ENCODE measurements around the gene MAN2B1. TPM values are rescaled to one million over a fixed set of nuclear protein-coding genes. Genes with fewer than 3 reads are reported as not detected.
A peak's percentile ranks its signal among the peaks of the same experiment; 100 is the strongest.
"Not testable (repeated sequence)": the region's sequence is repeated elsewhere in the genome, so short reads cannot be mapped to it uniquely, and the experiment has no call there.

The MAN2B1 gene
- total RNA-seq (2014; rRNA removed; shearing (Covaris generic)), result 21.5 and 27.7 TPM in 2 replicates
- 149 and 182 TPM in 2 replicates for polyA plus RNA-seq (2014; cell fraction: nucleus; rRNA removed)

GRCh38 chr19:12666265-12667048 lies at the start of gene MAN2B1, which contains the start of gene WDR83:
Gene MAN2B1 (minus strand): TSS chr19:12666742. CDS start chr19:12666701, 41 bp downstream.
Gene WDR83 (plus strand): TSS chr19:12666807. CDS start chr19:12669791, 2,984 bp downstream.
- peak; percentile 43 for DNase-seq (ENCODE audit: extremely low read depth, low read depth)

GRCh38 chr19:12715929-12716328 lies 49.4 kb upstream of the MAN2B1 start:
- no peak for DNase-seq (ENCODE audit: extremely low read depth, low read depth)

GRCh38 chr19:12715102-12715501 lies 48.6 kb upstream of the MAN2B1 start:
- DNase-seq (ENCODE audit: extremely low read depth, low read depth), result no peak

GRCh38 chr19:12713304-12713703 lies 46.8 kb upstream of the MAN2B1 start:
- DNase-seq (ENCODE audit: extremely low read depth, low read depth), result not testable (repeated sequence)

GRCh38 chr19:12712077-12712476 lies 45.5 kb upstream of the MAN2B1 start:
- not testable (repeated sequence) for DNase-seq (ENCODE audit: extremely low read depth, low read depth)

GRCh38 chr19:12711187-12711586 lies 44.6 kb upstream of the MAN2B1 start:
- DNase-seq (ENCODE audit: extremely low read depth, low read depth), result no peak

GRCh38 chr19:12708641-12709040 lies 42.1 kb upstream of the MAN2B1 start:
- DNase-seq (ENCODE audit: extremely low read depth, low read depth), result no peak

GRCh38 chr19:12706332-12706718 lies 39.8 kb upstream of the MAN2B1 start:
- DNase-seq (ENCODE audit: extremely low read depth, low read depth), result no peak

- no peak for DNase-seq (ENCODE audit: extremely low read depth, low read depth)
Measured at GRCh38 chr19:12705654-12706331, 39.3 kb upstream of the MAN2B1 start.

GRCh38 chr19:12705169-12705568 lies 38.6 kb upstream of the MAN2B1 start:
- no peak for DNase-seq (ENCODE audit: extremely low read depth, low read depth)

GRCh38 chr19:12703046-12703445 lies 36.5 kb upstream of the MAN2B1 start:
- no peak for DNase-seq (ENCODE audit: extremely low read depth, low read depth)

GRCh38 chr19:12701596-12702282 lies 35.2 kb upstream of the MAN2B1 start:
- DNase-seq (ENCODE audit: extremely low read depth, low read depth), result no peak

- no peak for DNase-seq (ENCODE audit: extremely low read depth, low read depth)
Measured at GRCh38 chr19:12698138-12698537, 31.6 kb upstream of the MAN2B1 start.

GRCh38 chr19:12697425-12697824 lies 30.9 kb upstream of the MAN2B1 start:
- DNase-seq (ENCODE audit: extremely low read depth, low read depth), result not testable (repeated sequence)

GRCh38 chr19:12696366-12697335 lies 30.1 kb upstream of the MAN2B1 start, which contains the start of gene FBXW9:
Gene FBXW9 (minus strand): TSS chr19:12696631. CDS start chr19:12696581, 50 bp downstream.
- peak; percentile 86 for DNase-seq (ENCODE audit: extremely low read depth, low read depth)

GRCh38 chr19:12695997-12696365 lies 29.4 kb upstream of the MAN2B1 start:
- DNase-seq (ENCODE audit: extremely low read depth, low read depth), result no peak

- no peak for DNase-seq (ENCODE audit: extremely low read depth, low read depth)
Measured at GRCh38 chr19:12695514-12695913, 29.0 kb upstream of the MAN2B1 start.

GRCh38 chr19:12695096-12695495 lies 28.6 kb upstream of the MAN2B1 start:
- no peak for DNase-seq (ENCODE audit: extremely low read depth, low read depth)

- no peak for DNase-seq (ENCODE audit: extremely low read depth, low read depth)
Measured at GRCh38 chr19:12694641-12695040, 28.1 kb upstream of the MAN2B1 start.

- DNase-seq (ENCODE audit: extremely low read depth, low read depth), result no peak
Measured at GRCh38 chr19:12692960-12693359, 26.4 kb upstream of the MAN2B1 start.
